NCI-H2171 (cell line): Measurements from ENCODE around the gene GNPTG.
A peak's percentile ranks its signal among the peaks of the same experiment; 100 is the strongest.
"Not testable (repeated sequence)": the region's sequence is repeated elsewhere in the genome, so short reads cannot be mapped to it uniquely, and the experiment has no call there.

Experiments used
- DNase-seq: peaks from one replicate; lab custom pipeline; 2025; lab: John Stamatoyannopoulos, UW

Gene GNPTG

DNA sequence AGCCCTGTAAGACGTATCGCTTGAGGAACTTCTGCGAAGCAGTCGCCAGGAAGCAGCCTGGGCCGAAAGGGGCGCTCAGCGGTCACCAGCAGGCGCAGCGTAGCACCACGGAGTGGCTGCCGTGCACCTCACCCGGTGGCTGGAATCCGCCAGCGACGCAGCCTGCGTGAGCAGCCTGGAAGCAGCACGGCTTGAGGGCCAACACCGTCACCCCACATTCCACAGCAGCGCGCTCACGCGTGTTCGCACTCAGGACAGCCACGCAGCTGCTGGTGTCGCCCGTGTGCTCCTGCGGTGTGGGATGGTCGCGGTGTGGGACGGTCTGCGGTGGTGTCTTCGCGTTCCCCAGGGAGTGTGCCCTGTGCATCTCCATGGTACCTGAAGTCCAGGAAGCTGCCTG is 32.7 kb upstream of the GNPTG start:
- DNase-seq: no peak

DNA sequence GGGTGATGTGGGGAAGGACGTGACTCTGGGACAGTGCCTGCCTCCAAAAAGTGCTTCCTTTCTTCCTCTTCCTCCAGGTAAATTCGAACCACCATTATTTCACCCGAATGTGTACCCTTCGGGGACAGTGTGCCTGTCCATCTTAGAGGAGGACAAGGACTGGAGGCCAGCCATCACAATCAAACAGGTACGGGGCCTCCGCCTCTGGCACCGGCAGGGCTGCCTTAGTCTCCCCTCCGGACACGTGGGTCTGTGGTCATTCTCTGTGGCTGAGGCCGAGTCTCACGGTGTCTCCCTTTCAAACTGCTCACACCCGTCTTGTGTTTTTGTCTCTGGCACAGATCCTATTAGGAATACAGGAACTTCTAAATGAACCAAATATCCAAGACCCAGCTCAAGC is 31.6 kb upstream of the GNPTG start:
- no peak for DNase-seq

DNA sequence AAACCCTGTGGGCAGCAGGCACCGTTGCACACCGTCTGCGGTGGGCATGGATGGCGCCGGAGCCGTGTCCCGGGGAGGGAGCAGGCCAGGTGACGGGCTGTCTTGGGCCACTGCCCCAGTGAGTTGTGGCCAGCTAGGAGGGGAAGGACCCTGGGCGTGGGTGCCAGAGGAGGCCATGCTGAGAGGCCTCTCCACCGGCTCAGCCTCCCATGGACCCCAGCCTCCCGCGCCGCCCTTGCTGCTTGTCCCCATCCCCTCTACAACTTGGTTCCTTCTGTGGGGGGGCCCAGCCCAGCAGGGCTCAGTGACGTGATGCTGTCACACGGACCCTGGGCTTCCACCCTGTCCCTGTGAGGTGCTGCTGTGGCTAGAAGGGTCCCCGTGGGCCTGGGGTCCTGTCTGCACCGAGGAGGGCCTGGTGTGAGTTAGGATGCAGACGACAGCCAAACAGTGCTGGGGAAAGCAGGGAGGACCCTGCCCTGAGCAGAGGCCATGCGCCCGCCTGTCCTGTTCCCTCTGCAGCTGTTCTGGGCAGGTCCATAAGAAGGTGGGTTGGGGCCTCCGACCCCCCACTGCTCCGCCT is 31.0 kb upstream of the GNPTG start:
- DNase-seq: no peak

DNA sequence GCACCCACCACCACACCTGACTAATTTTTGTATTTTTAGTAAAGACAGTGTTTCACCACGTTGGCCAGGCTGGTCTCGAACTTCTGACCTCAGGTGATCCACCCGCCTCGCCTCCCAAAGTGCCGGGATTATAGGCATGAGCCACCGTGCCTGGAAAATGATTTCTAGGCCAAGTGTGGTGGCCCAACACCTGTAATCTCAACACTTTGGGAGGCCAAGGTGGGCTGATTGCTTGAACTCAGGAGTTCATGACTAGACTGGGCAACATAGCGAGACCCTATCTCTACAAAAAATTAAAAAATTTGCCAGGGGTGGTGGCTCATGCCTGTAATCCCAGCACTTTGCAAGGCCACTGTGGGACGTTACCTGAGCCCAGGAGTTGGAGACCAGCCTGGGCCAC is 29.3 kb upstream of the GNPTG start:
- no peak for DNase-seq

DNA sequence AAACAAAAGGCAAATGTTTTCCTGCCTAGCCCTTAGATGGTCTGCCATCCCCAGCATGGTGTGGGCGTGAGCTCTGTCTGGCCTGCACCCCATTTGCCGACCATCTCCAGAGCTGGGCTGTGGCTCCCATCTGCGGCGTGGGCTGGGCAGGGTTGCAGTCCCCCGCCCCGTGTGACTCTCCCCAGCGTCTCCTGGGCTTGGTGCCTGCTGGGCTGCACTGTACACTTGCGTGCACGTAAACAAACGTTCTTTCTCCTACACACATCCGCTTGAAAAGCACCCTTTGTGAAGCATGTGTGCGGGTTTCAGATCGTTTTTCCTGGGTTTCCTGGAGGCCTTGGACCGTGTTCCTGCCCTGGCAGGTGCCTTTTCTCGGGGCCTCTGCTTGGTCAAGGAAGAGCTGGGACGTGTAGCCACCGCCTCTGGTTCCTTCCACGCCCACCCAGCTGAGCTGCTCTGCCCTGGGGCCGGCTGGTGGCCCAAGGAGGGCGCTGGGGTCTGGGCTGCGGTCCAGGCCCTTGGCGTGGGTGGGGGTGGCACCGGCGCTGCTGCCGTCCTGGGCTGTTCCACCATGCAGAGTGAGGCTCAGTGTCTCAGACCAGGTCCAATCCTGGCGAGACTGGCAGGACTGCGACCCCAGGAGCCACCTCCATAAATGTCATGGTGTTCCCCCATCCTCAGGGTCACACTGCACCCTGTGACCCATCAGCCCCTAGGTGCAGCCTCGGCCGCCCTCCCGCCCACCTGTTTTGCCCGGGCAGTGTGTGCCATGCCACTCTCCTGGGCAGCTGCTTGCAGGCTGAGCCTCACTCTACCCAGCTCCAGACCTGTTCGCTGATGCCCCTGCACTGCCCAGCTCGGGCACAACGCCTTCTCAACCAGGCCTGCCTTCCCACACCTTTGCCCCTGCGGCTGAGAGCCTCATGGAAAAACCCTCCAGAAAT is 28.2 kb upstream of the GNPTG start:
- no peak for DNase-seq

DNA sequence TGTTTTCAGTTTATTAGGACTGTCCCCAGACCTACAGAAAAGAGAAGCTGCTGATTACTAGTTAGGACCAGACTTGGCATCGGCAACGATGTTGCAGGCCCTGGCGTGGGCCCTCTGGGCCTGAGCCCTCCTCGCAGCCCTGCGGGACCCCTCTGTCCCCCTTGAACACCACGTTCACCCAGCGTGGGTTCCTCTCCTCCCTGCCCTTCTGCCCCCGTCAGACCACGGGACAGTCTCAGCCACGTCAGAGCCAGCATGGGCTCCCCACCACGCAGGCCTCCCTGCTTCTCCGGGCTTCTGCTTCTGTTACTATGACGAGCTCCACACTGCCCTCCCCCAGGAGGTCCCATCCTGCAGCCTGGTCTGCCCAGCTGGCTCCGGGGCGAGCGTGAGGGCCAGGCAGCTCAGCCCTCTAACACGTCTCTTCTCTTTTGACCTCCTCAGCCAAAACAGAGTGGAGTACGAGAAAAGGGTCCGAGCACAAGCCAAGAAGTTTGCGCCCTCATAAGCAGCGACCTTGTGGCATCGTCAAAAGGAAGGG is 27.4 kb upstream of the GNPTG start:
- DNase-seq: no peak

DNA sequence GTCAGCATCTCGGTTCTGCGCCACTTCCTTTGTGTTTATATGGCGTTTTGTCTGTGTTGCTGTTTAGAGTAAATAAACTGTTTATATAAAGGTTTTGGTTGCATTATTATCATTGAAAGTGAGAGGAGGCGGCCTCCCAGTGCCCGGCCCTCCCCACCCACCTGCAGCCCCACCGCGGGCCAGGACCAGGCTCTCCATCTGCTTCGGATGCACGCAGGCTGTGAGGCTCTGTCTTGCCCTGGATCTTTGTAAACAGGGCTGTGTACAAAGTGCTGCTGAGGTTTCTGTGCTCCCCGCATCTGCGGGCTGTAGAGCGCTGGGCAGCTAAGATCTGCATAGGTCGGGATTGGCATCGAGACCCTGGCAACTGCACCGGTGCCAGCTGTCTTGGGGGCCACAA is 26.5 kb upstream of the GNPTG start:
- DNase-seq: no peak

DNA sequence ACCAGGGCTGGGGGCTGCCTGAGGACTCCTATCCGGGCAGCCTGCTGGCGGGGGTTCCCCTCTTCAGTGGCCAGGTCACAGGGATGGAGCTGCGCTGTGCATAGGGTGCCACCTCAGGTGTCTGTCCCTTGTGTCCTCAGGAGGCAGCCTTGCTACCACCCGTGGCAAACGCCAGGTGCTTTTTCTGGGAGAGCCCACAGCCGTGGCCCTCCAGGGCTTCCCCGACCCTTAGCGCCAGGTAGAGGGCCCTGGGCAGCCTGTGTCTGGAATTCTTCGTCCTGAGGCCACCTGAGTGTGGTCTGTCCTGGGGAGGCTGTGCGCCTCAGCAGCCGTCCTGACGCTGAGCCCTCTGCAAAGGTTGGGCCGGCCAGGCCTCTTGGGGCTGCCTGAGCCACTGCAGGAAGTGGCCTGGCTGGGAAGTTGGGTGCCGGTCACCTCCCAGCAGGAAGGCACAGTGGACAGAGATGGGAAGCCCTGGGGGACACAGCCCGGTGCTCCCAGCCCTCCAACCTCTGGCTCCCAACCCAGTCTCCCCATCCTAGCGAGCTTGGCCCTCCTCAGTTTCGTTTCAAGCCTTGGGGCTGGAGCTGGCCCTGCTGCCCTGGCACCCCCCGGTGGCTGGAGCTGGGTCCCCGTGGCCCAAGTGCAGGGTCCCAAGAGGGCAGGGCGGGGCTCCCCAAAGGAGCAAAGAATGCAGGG is 25.9 kb upstream of the GNPTG start:
- no peak for DNase-seq

DNA sequence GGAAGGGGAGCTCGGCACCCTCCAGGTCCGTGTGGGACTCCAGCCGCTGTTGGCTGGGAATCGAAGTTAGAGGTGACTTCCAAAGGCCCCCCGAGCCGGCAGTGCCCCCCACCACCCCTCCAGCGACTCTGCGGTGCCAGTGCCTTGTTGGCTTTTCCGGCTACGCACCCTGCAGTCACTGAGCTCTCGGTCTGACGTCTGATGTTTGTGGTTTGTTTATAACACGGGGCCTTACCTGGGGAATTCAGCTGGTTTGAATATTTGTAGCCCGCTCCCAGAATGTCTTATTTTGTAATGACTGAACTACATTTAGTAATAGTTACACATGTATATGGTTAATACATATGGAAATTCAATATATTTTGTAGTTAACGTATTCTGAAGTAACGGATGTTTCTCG is 25.3 kb upstream of the GNPTG start:
- no peak for DNase-seq

DNA sequence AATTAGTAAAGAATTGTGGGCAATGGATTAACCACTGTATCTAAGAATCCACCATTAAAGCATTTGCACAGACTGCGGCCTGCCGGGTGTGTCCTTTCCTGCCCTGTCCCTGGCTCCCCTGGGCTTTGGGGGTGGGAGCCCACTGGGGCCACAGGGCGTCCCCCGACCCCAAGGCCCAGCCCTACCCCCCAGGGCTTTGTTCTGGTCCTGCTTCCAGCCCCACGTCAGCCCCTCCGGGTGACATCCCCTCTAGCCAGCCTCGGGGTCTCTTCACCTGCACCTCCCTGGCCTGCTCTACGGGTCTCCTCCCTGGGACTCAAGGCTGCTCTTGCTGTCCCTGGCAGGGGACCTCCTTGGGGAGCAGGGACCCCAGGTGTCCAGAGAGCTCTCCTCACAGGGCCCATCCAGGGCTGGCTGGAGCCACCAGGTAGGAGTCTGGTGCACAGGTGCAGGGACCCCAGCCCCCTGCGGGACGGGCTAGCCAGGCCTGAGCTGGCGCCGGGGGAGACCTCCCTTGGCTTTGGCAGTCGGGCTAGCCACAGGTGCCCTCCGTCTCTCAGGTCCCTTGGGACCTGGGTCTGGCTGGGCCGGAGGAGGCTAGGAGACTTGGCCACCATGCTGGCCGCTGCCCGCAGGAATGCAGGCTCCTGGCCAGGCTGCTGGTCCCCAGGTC is 24.6 kb upstream of the GNPTG start:
- no peak for DNase-seq

DNA sequence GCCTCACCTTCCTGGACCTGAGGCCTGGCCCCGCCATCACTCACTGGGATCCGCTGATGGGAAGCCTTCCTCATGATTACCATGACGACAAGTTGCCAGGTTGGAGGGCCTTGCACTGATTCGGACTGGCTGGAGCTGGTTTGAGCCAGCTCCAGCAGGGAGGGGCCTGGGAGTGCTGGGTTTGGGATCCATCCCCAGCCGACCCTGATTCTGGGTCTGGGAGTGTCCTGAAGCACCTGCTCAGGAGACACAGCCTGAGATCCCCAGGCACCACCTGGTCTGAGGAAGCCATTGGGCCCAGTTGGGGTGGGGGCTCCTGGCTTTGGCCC is 24.1 kb upstream of the GNPTG start:
- no peak for DNase-seq

DNA sequence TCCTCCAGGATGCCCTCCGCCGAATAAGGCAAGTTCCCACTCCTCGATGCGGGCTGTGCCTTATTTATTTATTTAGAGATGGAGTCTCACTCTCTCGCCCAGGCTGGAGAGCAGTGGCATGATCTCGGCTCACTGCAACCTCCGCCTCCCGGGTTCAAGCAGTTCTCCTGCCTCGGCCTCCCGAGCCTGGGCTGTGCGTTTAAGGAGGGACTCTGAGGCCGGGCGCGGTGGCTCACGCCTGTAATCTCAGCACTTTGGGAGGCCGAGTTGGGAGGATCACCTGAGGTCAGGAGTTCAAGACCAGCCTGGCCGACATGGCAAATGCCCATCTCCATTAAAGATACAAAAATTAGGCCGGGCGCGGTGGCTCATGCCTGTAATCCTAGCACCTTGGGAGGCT is 23.6 kb upstream of the GNPTG start:
- DNase-seq: not testable (repeated sequence)

DNA sequence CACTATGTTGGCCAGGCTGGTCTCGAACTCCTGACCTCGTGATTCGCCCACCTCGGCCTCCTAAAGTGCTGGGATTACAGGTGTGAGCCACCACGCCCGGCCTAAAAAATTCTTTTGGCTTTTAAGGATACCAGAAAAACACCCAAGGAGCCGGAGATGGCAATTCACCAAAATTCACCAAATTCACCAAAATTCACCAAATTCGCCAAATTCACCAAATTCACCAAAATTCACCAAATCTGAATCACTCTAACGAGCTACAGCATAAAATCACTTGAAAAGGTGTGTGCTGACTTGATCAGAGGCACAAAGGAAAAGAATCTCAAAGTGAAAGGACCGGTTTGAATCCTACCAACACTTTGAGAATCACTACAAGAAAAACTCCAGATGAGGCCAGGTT is 22.8 kb upstream of the GNPTG start:
- DNase-seq: not testable (repeated sequence)

DNA sequence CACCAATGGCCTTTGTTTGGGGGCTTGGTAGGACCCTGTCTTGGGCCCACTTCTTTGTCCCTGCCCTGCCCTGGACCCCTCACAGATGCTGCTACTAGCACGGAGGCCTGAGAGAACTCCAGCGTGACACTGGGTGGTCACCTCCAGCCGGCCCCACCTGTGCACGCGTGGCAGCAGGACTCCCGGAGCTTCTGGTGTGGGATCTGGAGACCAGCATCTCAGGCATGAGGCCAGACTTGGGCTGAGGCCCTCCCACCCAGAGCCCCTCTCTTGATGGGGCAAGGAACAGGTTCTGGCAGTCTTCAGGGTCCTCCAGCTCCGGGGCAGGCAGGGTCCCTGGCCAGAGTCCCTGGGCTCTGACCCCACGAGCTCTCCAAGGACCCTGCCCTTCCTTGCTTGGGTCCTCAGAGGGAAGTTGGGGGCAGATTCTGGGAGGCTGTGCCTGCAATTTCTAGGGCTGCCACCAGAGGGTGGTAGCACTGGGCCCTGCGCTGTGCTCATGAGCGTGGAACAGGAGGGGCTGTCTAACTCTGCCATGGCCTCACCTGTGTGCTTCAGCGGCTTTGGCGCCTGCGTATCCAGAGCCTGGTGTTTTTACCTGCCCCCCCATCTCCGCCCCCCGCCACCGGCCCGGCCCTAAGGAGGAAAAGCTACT is 21.3 kb upstream of the GNPTG start:
- DNase-seq: no peak

DNA sequence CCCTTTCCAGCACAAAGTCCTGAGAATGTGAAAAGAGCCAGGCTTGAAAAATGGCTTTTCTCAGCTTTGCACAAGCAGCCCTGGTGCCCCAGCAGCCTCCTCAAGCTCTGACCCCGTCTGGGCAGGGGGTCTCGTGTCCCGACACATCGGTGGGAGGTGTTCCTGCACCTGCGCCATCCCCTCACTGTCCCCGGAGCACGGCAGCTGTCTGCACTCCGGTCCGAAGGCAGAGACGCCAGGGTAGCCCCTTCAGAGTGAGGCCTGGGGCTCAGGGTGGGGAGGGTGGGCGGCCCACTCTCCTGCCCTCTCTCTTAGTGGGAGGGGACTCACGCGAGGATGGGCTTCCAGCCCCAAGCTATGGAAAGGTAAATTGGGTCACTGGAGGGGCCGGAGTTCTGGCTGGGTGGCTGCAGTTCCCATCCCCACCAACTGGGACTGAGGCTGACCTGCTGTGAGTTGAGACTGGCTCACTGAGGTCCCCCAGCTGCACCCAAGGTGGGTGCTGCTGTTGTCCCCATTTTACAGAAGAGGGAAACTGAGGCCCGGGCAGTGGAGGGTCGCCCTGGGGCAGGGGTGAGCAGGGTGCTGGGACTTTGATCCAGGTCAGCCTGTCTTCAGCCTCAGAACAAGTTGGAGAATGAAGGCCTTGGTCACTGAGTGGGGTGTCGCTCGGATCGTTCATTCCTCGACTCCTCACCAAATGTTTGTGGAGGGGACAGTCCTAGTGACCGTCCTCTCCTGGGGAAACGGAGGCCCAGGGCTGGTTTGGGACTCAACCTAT is 20.6 kb upstream of the GNPTG start:
- DNase-seq: no peak

DNA sequence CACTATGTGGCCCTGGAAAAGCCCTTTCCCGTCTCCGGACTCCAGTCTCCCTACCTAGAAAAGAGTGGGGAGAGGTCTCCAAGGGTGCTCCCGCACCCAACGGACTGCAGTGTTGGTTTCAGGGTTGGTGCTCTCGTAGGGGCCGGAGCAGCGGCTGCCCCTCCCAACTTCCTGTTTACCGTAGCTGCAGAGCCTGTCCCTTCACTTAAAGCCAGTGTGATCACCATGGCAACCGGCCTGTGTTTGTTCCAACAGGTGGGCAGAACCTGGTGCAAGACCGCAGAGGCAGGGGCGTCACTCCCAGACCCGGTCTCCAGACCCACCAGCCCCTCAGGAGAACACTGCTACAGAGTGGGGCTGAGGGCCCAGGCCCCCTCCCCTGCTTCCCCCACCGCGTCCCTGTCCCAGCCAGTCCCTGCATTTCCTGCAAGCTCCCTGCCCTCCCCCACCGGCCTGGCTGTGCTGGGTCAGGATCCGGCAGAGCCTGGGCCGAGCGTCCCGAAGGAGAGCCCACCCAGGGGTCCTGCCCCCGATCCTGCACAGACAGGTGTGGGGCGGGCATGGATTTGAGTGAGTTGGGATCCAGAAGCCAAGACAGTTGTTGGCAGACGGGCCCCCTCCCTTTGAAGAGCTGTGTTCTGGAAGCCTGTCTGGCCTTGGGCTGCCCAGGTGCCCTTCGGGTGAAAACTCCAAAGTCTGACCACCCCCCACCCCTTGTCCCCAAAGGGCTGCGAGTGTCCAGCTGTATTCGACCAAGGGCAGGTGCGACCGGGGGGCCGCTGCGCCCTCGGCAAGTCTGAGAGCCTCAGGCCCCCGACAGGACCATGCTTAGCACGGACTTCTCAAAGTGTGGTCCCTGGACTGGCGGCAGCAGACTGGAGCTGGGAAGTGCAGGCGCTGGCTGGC is 19.8 kb upstream of the GNPTG start:
- DNase-seq: no peak

DNA sequence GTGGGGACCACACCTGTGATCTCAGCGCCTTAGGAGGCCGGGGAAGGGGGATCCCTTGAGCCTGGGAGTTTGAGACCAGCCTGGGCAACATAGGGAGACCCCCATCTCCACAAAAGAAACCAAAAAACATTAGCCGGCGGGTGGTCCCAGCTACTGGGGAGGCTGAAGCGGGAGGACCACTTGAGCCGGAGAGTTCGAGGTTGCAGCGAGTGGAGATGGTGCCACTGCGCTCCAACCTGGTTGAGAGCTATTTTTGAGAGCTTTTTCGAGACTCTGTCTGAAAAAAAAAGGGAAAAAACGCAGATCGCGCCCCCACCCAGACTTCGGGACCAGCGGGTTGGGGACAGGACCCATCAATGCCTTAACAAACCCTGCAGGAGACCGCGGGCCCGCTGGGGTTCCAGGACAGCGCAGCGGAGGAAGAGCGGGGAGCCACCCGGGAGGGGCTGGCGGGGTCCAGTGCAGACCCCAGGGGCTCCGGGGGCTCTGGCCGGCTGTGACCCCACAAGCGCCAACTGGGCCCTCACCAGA is 19.0 kb upstream of the GNPTG start:
- DNase-seq: no peak

DNA sequence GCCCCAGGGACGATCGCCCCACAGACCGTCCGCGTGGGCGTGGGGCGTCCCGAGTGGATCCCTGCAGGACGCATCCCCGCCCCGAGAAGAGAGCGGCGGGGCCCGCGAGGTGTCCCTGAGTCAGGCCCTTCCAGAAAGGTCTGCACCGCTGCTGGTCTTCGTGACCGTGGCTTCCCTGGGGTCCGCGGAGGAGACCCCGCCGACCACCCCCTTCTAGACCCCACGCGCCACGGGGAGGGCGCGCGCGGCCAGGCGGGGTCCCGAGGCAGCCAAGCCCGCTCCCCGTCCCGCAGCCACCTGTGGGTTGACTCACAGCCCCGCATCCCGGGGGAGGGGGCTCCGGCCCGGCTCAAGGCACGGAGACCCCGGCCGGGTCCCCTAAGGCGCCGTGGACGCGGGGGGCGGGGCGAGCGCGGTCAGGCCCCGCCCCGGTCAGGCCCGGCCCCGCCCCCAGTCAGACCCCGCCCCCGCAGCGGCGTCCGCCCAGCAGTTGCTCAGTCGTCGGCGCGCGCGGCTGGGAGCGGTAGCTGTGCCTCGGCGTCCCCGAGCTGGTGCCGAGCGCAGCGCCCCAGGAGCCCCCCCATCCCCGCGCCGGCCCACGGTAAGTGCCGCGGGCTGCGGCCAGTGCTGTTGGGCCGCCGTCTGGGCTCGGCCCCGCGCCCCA is 18.4 kb upstream of the GNPTG start, which contains the start of gene BAIAP3:
Gene BAIAP3 (plus strand): TSS at position 497 of the 664 bp plus-strand sequence. CDS start 4,905 bp downstream, outside the sequence.
- DNase-seq: peak; percentile 15
